Measurements from ENCODE around the gene PREPL.

The PREPL gene

GRCh38 chr2:44295633-44296359 is 65.5 kb downstream of the PREPL start:
- no peak for DNase-seq (ENCODE audit: low spot score)

GRCh38 chr2:44295113-44295512 is 66.2 kb downstream of the PREPL start:
- DNase-seq (ENCODE audit: low spot score) = no peak

- peak; percentile 91 for DNase-seq (ENCODE audit: low spot score)
Observed at GRCh38 chr2:44291281-44292248, 69.7 kb downstream of the PREPL start.

- no peak for DNase-seq (ENCODE audit: low spot score)
Observed at GRCh38 chr2:44290261-44290660, 71.0 kb downstream of the PREPL start.

- DNase-seq (ENCODE audit: low spot score) = no peak
Observed at GRCh38 chr2:44286884-44287638, 74.2 kb downstream of the PREPL start.

- DNase-seq (ENCODE audit: low spot score) = no peak
Observed at GRCh38 chr2:44286119-44286883, 75.0 kb downstream of the PREPL start.

GRCh38 chr2:44285174-44285573 is 76.1 kb downstream of the PREPL start:
- no peak for DNase-seq (ENCODE audit: low spot score)

GRCh38 chr2:44283116-44283666 is 78.1 kb downstream of the PREPL start:
- DNase-seq (ENCODE audit: low spot score) = no peak

- DNase-seq (ENCODE audit: low spot score) = no peak
Observed at GRCh38 chr2:44280869-44281268, 80.4 kb downstream of the PREPL start.

GRCh38 chr2:44277541-44277940 is 83.8 kb downstream of the PREPL start:
- peak; percentile 20 for DNase-seq (ENCODE audit: low spot score)

- DNase-seq (ENCODE audit: low spot score) = peak; percentile 47
Observed at GRCh38 chr2:44275927-44276303, 85.4 kb downstream of the PREPL start.

- DNase-seq (ENCODE audit: low spot score) = no peak
Observed at GRCh38 chr2:44273596-44273995, 87.7 kb downstream of the PREPL start.

GRCh38 chr2:44273076-44273475 is 88.2 kb downstream of the PREPL start:
- DNase-seq (ENCODE audit: low spot score) = peak; percentile 47

- no peak for DNase-seq (ENCODE audit: low spot score)
Observed at GRCh38 chr2:44271296-44271695, 90.0 kb downstream of the PREPL start.

- DNase-seq (ENCODE audit: low spot score) = no peak
Observed at GRCh38 chr2:44269831-44270230, 91.5 kb downstream of the PREPL start.

- DNase-seq (ENCODE audit: low spot score) = no peak
Observed at GRCh38 chr2:44267796-44268648, 93.3 kb downstream of the PREPL start.

Measured in SW480 (cell line).